ENCODE measurements around the gene SYCP3.

GRCh38 chr12:101745481-101745880 is 6.2 kb upstream of the SYCP3 start:
- TF ChIP-seq CTCF (IDR thresholded peaks at IDR 0.05; ENCODE audit: low read depth, low read length, poor library complexity, severe bottlenecking), result no peak
- TF ChIP-seq EZH2phosphoT487 (IDR thresholded peaks at IDR 0.05; ENCODE audit: borderline replicate concordance, low read length), result no peak
